GM21360 (cell line): ENCODE measurements around the gene CIPC.

Experiments used
- ATAC-seq: cut with Tn5 transposase; IDR thresholded peaks from one replicate; pipeline ENCODE4 v1.9.1; 2021; ENCODE audit warnings: mild to moderate bottlenecking, moderate library complexity; ENCODE audit not compliant: unreplicated experiment

CIPC gene

DNA sequence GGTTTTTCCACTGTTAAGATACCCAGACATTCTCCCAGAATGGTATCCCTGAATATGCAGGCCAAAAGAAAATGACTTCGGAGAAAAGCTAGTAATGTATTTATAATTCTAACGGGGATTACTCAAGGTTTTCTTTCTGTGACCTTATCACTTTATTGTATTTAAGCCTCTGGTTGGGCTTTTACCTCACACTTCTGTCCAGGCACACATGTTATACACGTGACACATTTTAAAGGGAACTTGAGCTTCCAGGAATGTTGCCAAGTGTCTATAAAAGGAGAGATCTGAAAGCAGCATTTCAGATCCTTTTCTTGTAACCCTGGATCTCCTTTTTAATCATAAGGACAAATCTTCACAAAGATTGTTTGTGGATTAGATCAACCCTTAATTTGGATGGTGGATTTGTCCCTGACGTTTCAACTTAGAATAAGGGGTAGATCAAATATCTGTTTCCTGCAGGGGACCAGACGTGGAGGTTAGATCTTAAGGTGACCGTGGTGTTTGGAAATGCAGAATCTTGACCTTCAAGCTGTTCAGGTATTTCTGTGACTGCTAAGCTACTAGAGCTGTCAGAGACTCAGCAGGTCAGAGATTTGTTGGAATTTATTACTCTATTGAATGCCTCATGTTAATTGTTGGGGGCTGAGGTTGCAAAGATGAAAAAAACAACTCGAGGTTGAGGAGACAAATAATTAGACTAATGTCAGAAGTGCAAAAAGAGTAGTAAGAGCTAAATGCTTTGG is 1.5 kb downstream of the CIPC start:
- ATAC-seq, result no peak

DNA sequence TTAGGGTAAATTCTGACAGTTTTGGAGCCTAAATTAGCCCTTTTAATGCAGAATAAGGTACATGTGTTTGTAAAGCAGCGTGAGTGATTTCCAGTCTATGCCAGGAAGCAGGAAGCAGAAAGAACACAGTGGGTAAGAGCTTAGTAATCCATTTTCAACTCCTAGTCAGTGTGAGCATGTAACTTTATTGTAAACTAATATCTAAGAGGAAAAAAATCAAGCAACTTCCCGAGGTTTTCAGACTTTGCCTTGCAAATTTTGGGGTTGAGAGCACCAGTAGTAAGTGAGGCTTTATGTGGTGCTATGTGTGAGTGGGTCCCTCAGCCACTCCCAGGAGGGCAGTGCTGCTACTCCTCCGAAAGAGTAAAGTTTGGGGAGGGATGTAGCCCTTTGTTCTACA is 2.9 kb downstream of the CIPC start:
- ATAC-seq, result no peak

DNA sequence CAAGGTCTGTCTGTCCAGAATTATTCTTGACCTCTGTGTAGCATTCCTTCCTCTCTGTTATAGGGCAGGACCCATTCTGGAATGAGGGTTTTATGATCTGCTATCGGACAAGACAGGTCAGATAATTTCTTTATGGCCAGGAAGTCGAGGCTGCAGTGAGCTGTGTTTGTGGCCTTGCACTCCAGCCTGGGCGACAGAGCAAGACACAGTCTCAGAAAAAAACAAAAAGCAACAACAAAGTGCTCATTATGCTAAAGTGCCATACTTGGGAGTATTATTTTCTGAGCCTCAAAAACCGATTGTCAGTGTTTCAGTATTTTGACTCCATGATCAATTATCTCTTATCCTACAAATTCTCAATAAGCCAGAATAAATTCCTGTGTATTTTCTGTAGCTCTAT is 4.1 kb downstream of the CIPC start:
- ATAC-seq, result no peak

DNA sequence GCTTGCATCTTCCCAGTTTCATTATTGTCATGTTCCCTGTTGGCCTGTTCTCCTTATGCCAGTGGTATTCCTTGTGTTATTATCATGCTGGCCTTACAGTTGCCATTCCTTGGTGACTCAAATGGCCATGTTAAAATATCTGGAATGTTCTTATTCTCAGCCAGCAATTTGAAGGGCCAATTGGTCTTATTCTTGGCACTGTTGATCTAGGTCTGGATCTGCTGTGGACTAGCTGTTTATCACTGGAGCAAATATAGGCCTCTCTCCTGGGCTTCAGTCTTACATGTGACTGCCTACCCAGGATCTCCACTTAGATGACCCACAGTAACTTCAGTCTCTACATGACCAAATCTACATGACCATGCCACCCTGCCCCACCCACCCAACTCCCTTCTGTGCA is 5.4 kb downstream of the CIPC start:
- ATAC-seq, result no peak

DNA sequence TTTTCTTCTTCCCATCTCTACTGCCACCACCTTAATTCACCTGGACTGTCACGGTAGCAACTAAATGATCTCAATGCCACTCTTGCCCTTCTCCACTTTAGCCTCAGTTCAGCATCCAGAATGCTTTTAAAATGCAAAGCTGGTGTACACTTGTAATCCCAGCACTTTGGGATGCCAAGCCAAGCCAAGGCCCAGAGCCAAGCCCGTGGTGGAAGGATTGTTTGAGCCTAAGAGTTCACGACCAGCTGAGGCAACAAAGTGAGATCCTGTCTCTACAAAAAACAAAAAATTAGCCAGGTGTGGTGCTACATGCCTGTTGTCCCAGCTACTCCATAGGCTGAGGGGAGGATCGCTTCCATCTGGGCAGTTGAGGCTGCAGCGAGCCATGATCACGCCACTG is 5.9 kb downstream of the CIPC start:
- ATAC-seq, result no peak

DNA sequence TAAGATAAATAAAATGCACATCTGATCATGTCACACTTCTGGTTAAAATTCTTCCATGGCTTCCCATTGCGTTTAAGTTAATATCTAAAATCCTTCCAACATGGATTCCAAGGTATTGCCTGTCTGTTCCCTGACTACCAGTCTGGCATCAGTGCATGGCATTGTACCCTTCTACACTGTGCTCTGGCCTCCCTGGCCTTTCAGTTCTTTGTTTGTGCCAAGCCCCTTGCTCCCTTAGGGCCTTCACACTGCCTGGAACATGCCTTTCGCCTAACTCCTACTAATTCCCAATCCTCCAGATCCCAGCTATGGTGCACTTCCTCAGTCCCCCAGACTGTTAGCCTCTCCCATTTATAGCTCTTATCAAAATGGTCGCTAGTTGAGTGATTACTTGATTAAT is 6.3 kb downstream of the CIPC start:
- ATAC-seq, result no peak

DNA sequence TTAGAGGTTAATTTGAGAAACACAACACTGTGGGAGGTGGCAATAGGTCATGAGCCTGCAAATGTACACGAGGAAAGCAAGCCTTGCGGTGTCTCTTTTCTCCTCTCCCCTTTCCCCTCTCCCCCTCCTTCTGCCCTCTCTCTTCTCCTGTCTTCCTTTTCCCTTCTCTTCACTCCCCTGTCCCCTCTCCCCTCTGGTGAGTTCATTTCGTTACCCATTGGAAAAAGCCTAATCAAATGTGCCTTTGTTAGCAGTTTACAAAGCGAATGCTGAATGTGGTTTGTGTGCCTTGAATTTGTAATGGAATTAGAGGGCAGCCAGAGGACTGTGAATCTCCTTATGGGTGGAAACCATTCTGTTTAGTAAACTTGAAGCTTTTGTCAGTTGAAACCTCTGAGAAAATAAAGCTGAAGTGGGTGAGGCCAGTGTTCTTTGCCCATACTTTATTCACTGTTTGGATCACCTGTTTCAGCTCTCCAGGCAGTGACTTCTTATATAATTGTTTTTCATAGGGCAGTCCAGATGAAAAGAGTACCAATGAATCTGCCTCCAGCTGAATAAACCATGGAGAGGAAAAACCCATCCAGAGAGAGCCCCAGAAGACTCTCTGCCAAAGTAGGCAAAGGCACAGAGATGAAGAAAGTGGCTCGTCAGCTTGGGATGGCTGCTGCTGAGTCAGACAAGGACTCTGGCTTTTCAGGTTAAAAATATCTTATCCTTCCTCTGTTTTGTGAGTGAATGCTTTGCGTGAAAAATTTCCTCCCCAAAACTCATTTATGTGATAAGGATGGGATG is 7.3 kb downstream of the CIPC start:
- ATAC-seq, result no peak

DNA sequence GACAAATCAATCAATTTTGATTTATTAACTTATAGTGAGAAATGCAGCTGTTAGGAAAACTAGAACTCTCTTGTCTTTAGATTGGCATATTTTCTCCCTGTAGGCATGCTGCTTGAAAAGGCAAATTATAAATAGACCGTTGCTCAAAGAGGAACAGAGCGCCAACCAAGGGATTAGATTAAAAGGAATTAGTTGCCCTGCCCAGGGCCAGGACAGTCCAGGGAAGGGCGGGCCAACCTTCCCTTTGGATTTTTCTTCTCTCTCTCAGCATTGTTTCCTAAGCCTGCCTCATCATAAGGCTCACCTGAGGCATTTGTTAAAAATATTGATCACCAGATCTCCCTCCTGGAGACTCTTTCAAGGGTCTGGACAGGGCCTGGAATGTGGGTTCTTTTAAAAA is 8.6 kb downstream of the CIPC start:
- ATAC-seq, result no peak

DNA sequence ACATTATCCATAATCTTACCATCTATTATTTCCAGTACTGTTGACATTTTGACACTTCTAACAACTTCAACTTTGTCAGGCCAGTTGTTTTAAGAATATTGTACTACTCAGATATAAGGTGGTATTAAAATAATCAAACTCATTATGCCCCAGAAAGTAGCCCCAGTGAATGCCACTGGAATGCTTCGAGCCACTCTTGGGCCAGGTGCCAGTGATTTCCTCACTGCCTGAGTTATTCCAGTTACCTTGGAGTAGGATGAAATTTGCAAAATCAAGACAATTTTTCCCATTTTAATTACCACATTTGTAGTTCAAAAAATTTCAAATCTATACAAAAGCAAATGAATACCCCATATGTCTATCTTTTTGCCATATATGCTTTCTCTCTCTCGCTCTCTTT is 9.2 kb downstream of the CIPC start:
- no peak for ATAC-seq

DNA sequence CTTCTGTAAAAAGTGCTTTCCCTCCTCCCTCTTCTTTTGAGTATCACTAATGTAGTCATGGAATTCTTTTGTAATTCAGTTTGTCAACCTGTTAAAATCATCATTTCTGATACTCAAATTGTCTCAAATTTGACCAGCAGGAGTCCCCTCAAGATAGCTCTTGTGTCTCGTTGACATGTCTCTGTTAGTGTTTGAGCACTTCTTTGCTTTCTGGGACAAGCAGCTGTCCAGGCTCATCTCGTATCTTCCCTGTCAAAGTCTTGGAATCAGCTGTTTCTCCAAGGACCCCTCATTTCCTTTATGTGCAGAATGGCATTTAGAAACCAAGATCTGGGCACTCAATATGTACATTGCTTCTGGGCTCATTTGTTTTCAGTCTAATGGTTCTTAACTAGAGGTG is 10.7 kb downstream of the CIPC start:
- ATAC-seq, result no peak

DNA sequence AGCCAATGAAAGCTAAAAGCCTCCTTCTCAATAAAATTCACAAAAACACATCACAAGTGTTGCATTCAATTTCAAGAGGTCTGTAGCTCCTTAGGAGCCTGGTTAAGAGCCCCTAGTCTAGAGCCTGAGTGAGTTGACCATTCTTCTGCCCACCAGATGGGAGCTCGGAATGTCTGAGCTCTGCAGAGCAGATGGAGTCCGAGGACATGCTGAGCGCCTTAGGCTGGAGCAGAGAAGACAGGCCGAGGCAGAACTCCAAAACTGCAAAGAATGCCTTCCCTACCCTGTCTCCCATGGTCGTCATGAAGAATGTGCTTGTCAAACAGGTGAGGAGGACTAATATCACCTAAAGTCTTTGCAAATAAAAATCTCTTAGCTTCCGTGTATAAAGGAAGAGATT is 11.6 kb downstream of the CIPC start:
- no peak for ATAC-seq

DNA sequence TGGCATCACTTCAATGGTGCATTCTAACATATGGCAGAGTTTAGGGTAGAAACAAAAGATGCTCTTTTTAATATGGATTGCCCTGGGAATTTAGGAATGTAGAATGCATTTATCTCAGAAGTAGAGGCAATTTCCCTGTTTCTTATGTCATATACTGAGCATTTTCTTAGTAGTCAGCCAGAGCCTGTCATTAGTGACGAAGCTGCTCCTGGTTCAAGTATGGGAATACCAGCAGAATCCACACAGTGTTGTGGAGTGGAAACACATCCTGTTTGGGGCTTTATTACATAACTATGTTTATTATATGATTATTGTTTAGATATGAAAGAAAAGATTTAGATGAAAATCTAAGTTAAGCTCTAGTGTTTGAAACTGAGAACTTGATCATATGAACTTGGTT is 12.2 kb downstream of the CIPC start:
- ATAC-seq, result no peak

DNA sequence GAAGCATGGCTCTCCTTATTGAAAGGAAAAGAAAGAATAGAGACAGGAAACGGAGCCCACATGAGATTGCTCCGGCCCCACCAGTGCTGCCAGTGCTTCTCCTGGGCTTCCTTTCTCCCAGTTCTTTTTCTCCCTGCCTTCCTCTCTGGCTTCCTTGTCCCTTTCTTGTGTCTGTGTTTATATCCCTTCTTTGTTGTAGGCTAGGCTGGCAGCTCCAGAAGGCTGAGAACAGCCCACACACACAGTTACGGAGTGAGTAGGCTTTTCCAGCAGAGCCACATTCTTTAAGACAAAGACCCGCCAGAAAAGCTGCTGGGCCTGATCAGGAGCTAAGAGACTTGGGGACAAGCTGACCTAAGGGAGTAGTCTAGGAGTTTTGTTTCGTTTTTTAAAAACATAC is 13.0 kb downstream of the CIPC start:
- ATAC-seq, result no peak

DNA sequence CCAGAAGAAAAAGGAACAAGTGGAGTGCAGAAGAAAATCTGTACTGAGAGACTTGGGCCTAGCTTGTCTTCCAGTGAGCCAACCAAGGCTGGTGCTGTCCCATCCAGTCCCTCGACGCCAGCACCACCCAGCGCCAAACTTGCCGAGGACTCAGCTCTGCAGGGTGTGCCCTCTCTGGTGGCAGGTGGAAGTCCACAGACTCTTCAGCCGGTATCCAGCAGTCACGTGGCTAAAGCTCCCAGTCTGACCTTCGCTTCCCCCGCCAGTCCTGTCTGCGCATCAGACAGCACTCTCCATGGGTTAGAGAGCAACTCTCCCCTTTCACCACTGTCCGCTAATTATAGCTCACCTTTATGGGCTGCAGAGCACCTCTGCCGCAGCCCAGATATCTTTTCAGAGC is 15.6 kb downstream of the CIPC start:
- ATAC-seq, result no peak

DNA sequence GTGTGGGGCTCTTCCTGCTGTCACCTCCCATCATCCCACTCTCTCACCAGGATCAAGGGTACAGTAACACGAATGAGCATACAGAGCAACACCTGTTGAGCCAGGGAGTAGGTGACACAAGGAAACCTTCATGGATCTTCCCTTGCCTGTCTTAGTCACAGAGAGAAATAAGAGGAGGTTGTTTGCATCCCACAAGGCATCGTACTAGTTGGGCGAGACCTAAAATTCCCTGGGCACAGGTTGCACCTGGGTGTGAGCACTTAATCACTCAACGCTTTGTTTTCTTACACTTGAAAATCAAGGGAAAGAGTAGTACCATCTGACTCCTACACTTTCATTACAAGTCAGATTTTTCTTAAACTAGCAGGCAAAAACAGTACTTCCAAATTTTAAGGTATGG is 16.6 kb downstream of the CIPC start:
- ATAC-seq, result no peak

DNA sequence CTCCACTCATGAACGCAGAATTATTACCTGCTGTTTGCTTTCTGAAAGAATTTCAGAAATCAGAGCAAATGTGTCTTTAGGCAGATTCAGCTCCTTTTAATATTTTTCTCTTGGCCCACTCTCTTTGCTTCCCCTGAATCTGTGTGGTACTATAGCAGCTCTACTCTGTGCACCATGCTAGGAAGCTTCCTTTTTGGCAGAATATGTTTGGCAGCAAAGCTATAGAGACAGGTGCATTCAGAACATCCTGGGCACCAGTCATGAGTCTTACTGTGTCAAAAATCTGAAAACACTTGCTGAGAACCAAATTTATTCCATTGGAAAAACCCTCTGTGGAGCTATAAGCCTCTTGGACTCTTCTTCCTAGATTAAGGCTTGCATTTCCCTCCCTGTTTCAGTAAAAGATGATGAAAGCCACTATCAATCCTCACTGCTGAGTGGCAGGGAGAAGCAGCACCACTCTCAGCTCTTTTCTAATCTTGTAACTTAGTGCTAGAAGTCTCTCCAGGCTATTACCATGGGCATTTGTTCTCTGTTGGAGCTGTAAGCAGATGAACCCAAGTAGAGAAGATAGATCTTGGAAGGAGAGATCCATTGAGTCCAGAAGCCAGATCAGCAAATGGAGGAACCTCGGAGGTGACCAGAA is 18.2 kb downstream of the CIPC start:
- ATAC-seq, result no peak

DNA sequence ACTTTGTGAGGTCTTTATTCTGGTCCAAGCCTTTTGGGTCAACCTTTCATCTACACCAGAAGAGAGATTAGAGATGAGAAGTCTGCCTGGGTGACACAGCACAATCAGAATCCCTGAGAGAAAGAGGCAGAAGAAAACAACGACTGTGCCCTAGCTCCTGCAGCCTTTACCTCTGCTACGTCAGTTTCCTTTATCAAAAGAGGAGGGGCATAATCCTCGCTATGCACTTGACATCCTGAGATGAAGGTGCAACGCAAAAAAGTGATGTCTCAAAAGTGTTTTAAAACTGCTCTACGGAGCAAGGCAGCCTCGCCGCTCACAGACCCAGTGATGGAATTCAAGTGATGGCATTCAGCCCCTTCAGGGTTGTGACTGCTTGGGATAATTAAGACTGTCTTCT is 21.8 kb downstream of the CIPC start:
- no peak for ATAC-seq

DNA sequence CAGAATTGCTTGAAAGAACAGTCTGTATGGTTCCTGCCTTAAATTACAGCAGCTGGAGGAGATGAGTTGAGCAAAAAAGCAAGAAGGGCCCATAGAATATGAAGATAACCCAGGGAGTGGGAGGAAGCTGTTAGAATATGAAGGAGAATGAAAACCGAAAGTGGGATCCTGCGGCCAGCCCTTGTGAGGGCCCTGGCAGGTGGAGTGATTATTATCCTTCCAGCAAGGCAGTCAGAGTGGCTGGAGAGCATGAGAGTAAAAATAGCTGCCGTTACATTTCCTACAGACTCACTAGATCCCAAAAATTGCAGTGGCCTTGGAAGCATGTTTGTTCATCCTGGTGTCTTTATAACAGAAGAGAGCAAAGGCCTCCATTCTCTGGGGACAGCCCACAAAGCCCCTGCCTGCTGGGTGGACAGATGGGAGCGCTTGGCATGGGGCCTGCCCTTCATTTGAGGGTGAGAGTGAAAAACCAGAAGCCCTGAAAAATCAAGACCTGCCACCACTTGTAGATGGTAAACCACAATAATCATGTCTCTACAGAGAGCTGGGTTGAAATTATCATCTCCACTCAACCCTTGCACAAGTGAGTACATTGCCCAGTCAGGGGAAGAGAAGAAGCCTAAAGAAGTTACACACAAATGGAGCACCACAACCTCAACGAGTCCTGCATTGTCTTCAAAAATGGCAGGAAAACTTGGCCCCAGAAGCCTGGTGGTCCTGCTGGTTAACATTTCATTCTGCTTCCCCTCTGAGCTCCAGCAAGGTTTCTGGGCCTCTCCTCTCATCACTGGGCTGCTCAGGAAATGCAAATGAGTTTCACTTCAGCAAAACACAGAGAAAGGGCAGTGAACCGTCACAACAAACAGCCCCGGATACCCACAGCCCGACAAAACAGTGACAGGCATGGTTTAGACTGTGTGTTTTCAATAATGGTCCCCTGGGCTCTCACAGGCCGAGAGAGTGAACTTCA is 23.0 kb downstream of the CIPC start:
- ATAC-seq, result peak; percentile 81

DNA sequence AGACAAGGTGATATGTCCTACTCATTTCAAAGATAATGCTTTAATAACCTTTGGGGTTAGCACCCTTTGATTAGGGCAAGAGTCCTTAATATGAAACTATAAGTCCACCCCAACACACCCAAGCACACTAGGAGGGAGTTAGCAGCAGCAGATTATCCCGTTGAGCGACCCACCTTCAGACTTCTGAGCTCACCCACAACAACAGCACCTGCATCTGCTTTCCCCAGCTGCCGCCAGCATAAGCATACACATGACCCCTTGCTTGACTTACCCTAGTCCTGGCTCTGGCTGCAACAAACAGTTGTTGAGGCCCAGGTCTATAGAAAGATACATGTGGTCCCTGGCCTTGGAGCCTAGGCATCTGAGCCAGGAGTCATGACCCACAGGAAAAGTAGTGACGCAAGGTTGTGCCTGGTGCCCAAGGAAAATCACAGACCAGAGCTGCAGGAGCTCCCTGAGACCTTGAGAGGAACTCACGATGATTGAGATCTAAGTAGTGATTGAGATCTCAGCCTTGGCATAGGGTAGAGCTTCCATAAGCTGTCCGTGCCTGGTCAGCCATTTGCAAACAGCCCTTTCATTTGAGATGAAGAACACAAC is 24.6 kb downstream of the CIPC start:
- ATAC-seq, result no peak
